H1 (cell line): ENCODE measurements around the gene USP10. TPM values are rescaled to one million over a fixed set of nuclear protein-coding genes. Genes with fewer than 3 reads are reported as not detected.

Experiments used
- CTCF ChIA-PET: fragments of 300-600 bp; sonication (Branson Sonifier 250); formaldehyde crosslinking; loops from one replicate; lab custom pipeline; 2021; ENCODE audit not compliant: partially characterized antibody; lab: Charles Lee
- POLR2A ChIA-PET: fragments of 300-600 bp; sonication (Branson Sonifier 250); formaldehyde crosslinking; loops from one replicate; lab custom pipeline; 2021; ENCODE audit warnings: inconsistent platforms; ENCODE audit not compliant: partially characterized antibody; lab: Charles Lee
- DNase-seq, 2 experiments: peaks; one replicate each; pipeline versions ENCODE4 v3.0.0 to v3.0.0-alpha.2; 2010 to 2022; ENCODE audit warnings: low spot score in 2 of 2, low read depth in 1 of 2, mixed read lengths in 1 of 2
- FAIRE-seq: peaks from 2 replicates; lab custom pipeline; 2011; peaks lifted over from hg19 to GRCh38; lab: Jason Lieb, UNC
- H2AFZ ChIP-seq: 2 replicates; pipeline ENCODE4 v1.8.1; 2012; ENCODE audit warnings: low read length, inconsistent platforms
- H2AK5ac ChIP-seq: 2 replicates; pipeline ENCODE4 v1.6.1; 2013; ENCODE audit warnings: low read depth, low read length
- H2BK120ac ChIP-seq: replicated peaks from 2 replicates; pipeline ENCODE3; 2013; ENCODE audit warnings: low read depth, low read length, inconsistent platforms
- H2BK12ac ChIP-seq: 2 replicates; pipeline ENCODE4 v1.6.1; 2013; ENCODE audit warnings: low read depth, low read length
- H2BK15ac ChIP-seq: 2 replicates; pipeline ENCODE4 v1.6.1; 2013; ENCODE audit warnings: low read length
- H2BK20ac ChIP-seq: 2 replicates; pipeline ENCODE4 v1.6.1; 2013; ENCODE audit warnings: low read length
- H2BK5ac ChIP-seq: 2 replicates; pipeline ENCODE4 v1.6.1; 2013; ENCODE audit warnings: low read depth, low read length
- H3K14ac ChIP-seq: 2 replicates; pipeline ENCODE4 v1.6.1; 2013; ENCODE audit warnings: inconsistent platforms; ENCODE audit not compliant: insufficient read length
- H3K18ac ChIP-seq: 2 replicates; pipeline ENCODE4 v1.6.1; 2013; ENCODE audit warnings: low read length; ENCODE audit errors: extremely low read depth
- H3K23ac ChIP-seq: 2 replicates; pipeline ENCODE4 v1.6.1; 2013; ENCODE audit warnings: inconsistent platforms; ENCODE audit not compliant: insufficient read length
- H3K23me2 ChIP-seq: 2 replicates; pipeline ENCODE4 v1.6.1; 2013; ENCODE audit warnings: low read depth, low read length
- H3K27ac ChIP-seq: 2 replicates; pipeline ENCODE4 v1.6.1; 2011; ENCODE audit warnings: low read depth, low read length, inconsistent platforms
- H3K27me3 ChIP-seq, 4 experiments: replicated peaks in 1 of 4; 1 replicate in 1 of 4; 2 replicates in 3 of 4; pipeline versions ENCODE4 v1.6.1 to v1.8.1; 2011 to 2013; ENCODE audit warnings: low read length in 3 of 4, mild to moderate bottlenecking in 3 of 4, inconsistent platforms in 2 of 4, mixed read lengths in 2 of 4, moderate library complexity in 1 of 4; ENCODE audit not compliant: control insufficient read depth in 3 of 4, insufficient read depth in 3 of 4; ENCODE audit errors: extremely low read depth in 1 of 4
- H3K36me3 ChIP-seq, 4 experiments: 2 replicates each; pipeline versions ENCODE4 v1.6.1 to v1.8.1; 2011 to 2013; ENCODE audit warnings: mild to moderate bottlenecking in 4 of 4, low read length in 3 of 4, moderate library complexity in 2 of 4, control low read depth in 1 of 4, inconsistent platforms in 1 of 4; ENCODE audit not compliant: insufficient read depth in 4 of 4, control insufficient read depth in 2 of 4
- H3K4ac ChIP-seq: replicated peaks from 2 replicates; pipeline ENCODE3; 2013; ENCODE audit warnings: low read length, low read depth, mixed read lengths, inconsistent platforms; ENCODE audit not compliant: insufficient read length
- H3K4me1 ChIP-seq, 4 experiments: replicated peaks in 1 of 4; 1 replicate in 1 of 4; 2 replicates in 3 of 4; pipeline versions ENCODE4 v1.6.1 to v1.8.1; 2011 to 2013; ENCODE audit warnings: low read length in 3 of 4, inconsistent platforms in 2 of 4, mixed read lengths in 1 of 4; ENCODE audit not compliant: insufficient read depth in 4 of 4, control insufficient read depth in 3 of 4
- H3K4me2 ChIP-seq, 2 experiments: 2 replicates each; pipeline versions ENCODE4 v1.6.1 to v1.8.1; 2011 to 2013; ENCODE audit warnings: low read depth in 2 of 2, low read length in 2 of 2, control low read depth in 1 of 2, inconsistent platforms in 1 of 2, mild to moderate bottlenecking in 1 of 2; ENCODE audit not compliant: insufficient read depth in 1 of 2
- H3K4me3 ChIP-seq, 4 experiments: fragments of 200-600, 300-600 bp in 1 of 4; sonication (generic), shearing (Covaris generic), sonication (Bioruptor Twin) in 1 of 4; 2 replicates each; pipeline versions ENCODE4 v1.5.1 to v1.8.1; 2011 to 2016; ENCODE audit warnings: low read length in 4 of 4, low read depth in 3 of 4, control low read depth in 2 of 4, inconsistent platforms in 2 of 4, mild to moderate bottlenecking in 2 of 4, mixed read lengths in 1 of 4, moderate library complexity in 1 of 4; ENCODE audit not compliant: insufficient read depth in 2 of 4; ENCODE audit errors: extremely low read depth in 1 of 4
- H3K56ac ChIP-seq: replicated peaks from 2 replicates; pipeline ENCODE3; 2013; ENCODE audit warnings: low read depth, mild to moderate bottlenecking, mixed read lengths, low read length, inconsistent platforms; ENCODE audit not compliant: insufficient read length
- H3K79me1 ChIP-seq: 2 replicates; pipeline ENCODE4 v1.6.1; 2013; ENCODE audit warnings: low read depth, low read length, control low read depth
- H3K79me2 ChIP-seq, 2 experiments: 2 replicates each; pipeline versions ENCODE4 v1.6.1 to v1.8.1; 2012 to 2013; ENCODE audit warnings: low read length in 2 of 2, mild to moderate bottlenecking in 2 of 2, inconsistent platforms in 1 of 2; ENCODE audit not compliant: insufficient read depth in 2 of 2, control insufficient read depth in 1 of 2
- H3K9ac ChIP-seq, 4 experiments: replicated peaks in 1 of 4; 1 replicate in 1 of 4; 2 replicates in 3 of 4; pipeline versions ENCODE4 v1.6.1 to v1.8.1; 2011 to 2013; ENCODE audit warnings: low read depth in 3 of 4, low read length in 3 of 4, control low read depth in 2 of 4, mild to moderate bottlenecking in 2 of 4, moderate library complexity in 2 of 4, inconsistent platforms in 1 of 4; ENCODE audit errors: extremely low read depth in 1 of 4
- H3K9me3 ChIP-seq, 2 experiments: 2 replicates each; pipeline versions ENCODE4 v1.6.1 to v1.8.1; 2012 to 2013; ENCODE audit warnings: mild to moderate bottlenecking in 2 of 2, moderate library complexity in 2 of 2, control low read depth in 1 of 2, inconsistent platforms in 1 of 2, low read depth in 1 of 2, low read length in 1 of 2, mixed read lengths in 1 of 2; ENCODE audit not compliant: insufficient read depth in 2 of 2
- H4K20me1 ChIP-seq, 2 experiments: replicated peaks in 1 of 2; 2 replicates each; pipeline versions ENCODE3 to v1.8.1; 2011 to 2013; ENCODE audit warnings: inconsistent platforms in 2 of 2, low read length in 2 of 2, mild to moderate bottlenecking in 1 of 2; ENCODE audit not compliant: insufficient read depth in 2 of 2, control insufficient read depth in 1 of 2
- H4K5ac ChIP-seq: 2 replicates; pipeline ENCODE4 v1.6.1; 2013; ENCODE audit warnings: low read length, low read depth, mixed read lengths, inconsistent platforms; ENCODE audit not compliant: insufficient read length
- H4K8ac ChIP-seq: 2 replicates; pipeline ENCODE4 v1.8.0; 2013; ENCODE audit warnings: mild to moderate bottlenecking, moderate library complexity, low read length, inconsistent platforms; ENCODE audit not compliant: insufficient read depth; ENCODE audit errors: extremely low read depth
- H4K91ac ChIP-seq: replicated peaks from 2 replicates; pipeline ENCODE3; 2013; ENCODE audit warnings: low read length, mixed read lengths, inconsistent platforms; ENCODE audit not compliant: insufficient read length
- CEBPB ChIP-seq: IDR thresholded peaks from 2 replicates; pipeline ENCODE4 v1.6.1; 2012; ENCODE audit warnings: low read depth, low read length
- CTBP2 ChIP-seq: IDR thresholded peaks from 2 replicates; pipeline ENCODE4 v1.7.0; 2011; ENCODE audit warnings: borderline replicate concordance, mild to moderate bottlenecking, moderate library complexity, mixed read lengths, low read length; ENCODE audit not compliant: insufficient read depth, insufficient read length
- HDAC2 ChIP-seq, 2 experiments: fragments of 300-600 bp in 1 of 2; sonication (generic) in 1 of 2; IDR thresholded peaks; 2 replicates each; pipeline ENCODE4 v1.6.1; 2011 to 2012; ENCODE audit warnings: low read depth in 2 of 2, low read length in 2 of 2, mild to moderate bottlenecking in 2 of 2, moderate library complexity in 2 of 2, borderline replicate concordance in 1 of 2, inconsistent platforms in 1 of 2
- JUND ChIP-seq: IDR thresholded peaks from 2 replicates; pipeline ENCODE4 v1.6.1; 2011; ENCODE audit warnings: mild to moderate bottlenecking, improper control_type of control experiment, low read length
- RFX5 ChIP-seq: IDR thresholded peaks from 2 replicates; pipeline ENCODE4 v1.6.1; 2011; ENCODE audit warnings: low read depth, low read length, improper control_type of control experiment, borderline replicate concordance
- RNF2 ChIP-seq: fragments of 200-900, 300-1000 bp; sonication (generic); IDR thresholded peaks from 2 replicates; pipeline ENCODE4 v1.7.1; 2016; ENCODE audit warnings: borderline replicate concordance, low read depth, mild to moderate bottlenecking, antibody characterized with exemption, low read length; ENCODE audit not compliant: poor library complexity, severe bottlenecking; ENCODE audit errors: missing control alignments
- SIRT6 ChIP-seq: IDR thresholded peaks from one replicate; pipeline ENCODE4 v1.7.1; 2012; ENCODE audit warnings: low read length, inconsistent platforms
- TAF7 ChIP-seq: optimal IDR thresholded peaks from 2 replicates; pipeline ENCODE3; 2011; ENCODE audit warnings: low read depth, mild to moderate bottlenecking, inconsistent platforms, low read length, moderate library complexity, borderline replicate concordance
- TEAD4 ChIP-seq: IDR thresholded peaks from 2 replicates; pipeline ENCODE4 v1.6.1; 2012; ENCODE audit warnings: low read depth, low read length, inconsistent platforms, mixed read lengths
- WGBS, 2 experiments: shearing (Covaris generic) in 1 of 2; methylation state at CpG; one replicate each; pipeline versions ENCODE4 v1.1.6 to v1.1.7; 2013 to 2015; ENCODE audit warnings: low lambda C conversion rate in 2 of 2, mixed read lengths in 2 of 2, inconsistent platforms in 1 of 2, low coverage in 1 of 2, missing lambda C conversion rate in 1 of 2; ENCODE audit not compliant: insufficient replicate concordance in 2 of 2, insufficient coverage in 1 of 2, insufficient read length in 1 of 2; ENCODE audit errors: extremely low coverage in 1 of 2, missing lambda C conversion rate in 1 of 2; 5-methylcytosine and 5-hydroxymethylcytosine counted together
- polyA plus RNA-seq, 7 experiments: library from polyadenylated mRNA; depleted of rRNA in 3 of 7; stranded (reverse) in 5 of 7; unstranded in 2 of 7; fragments of >200 nt in 5 of 7; fragments of 200-250 nt in 2 of 7; gene quantifications; 1 replicate in 5 of 7; 2 replicates in 1 of 7; 4 replicates in 1 of 7; pipeline versions ENCODE4 v1.2.1 to v1.2.3, GENCODE V29; 2011 to 2013; ENCODE audit warnings: missing spikeins in 2 of 7, mixed read lengths in 2 of 7
- total RNA-seq: library from RNA; stranded (reverse); fragmentation: NEBNext Ultra II Directional; extraction: Animal tissue kit (Norgen Biotek cat#: 25700); gene quantifications from 2 replicates; pipeline ENCODE4 v1.2.1, GENCODE V29; 2021
- TF ChIP-seq, protein P1 (sequence below): IDR thresholded peaks from 2 replicates; pipeline ENCODE4 v1.6.1; 2011; ENCODE audit warnings: low read length, improper control_type of control experiment

The USP10 gene
- total and polyA plus RNA-seq, 2 of the 8 experiments (the other 6 are each of a cell fraction or from before 2014, with no cell fraction given), result 171 to 195 TPM

DNA sequence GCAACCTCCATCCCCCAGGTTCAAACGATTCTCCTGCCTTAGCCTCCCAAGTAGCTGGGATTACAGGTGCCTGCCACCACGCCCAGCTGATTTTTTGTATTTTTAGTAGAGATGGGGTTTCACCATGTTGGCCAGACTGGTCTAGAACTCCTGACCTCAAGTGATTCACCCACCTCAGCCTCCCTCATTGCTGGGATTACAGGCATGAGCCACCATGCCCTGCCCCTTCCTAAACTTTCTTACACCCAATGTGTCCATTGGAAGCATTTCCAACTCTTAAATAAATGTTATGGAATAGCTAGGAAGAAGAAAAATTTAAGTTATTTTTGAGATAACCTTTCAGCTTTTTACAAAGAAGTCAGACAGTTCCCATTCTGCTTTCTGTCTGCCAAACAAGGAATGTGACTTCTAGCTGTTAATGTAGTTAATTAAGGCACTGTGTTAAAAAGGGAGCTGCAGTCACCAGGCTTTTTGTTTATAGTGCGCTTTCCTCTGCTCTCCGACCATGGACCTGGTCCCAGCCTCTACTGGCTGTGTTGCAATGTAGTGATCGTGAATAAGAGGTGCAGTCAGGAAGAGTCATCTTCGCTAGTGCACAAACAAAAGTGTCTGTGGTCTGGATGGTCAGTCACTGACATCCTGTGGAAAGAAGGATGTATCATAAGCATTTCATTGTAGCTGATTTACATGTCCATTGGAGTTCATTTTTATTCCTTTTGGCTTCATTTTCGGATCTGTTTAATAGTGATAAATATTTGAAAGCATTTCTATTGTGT is 39.7 kb downstream of the USP10 start:
- H4K5ac ChIP-seq, result no peak overlapping the region
- no peak for FAIRE-seq
- no peak overlapping the region for H3K4ac ChIP-seq
- peaks cover 7 to 90% of the 10 kb centered on the region in 2 experiments for H3K79me2 ChIP-seq
- no peak overlapping the region for H2AK5ac ChIP-seq
- H3K79me1 ChIP-seq, result peaks cover 9% of the 10 kb centered on the region; the same call in 1 of the 2 replicates
- H4K8ac ChIP-seq, result no peak overlapping the region
- H3K18ac ChIP-seq, result no peak overlapping the region
- H3K4me1 ChIP-seq, result peaks cover 7 to 22% (median 16%) of the 10 kb centered on the region in 4 experiments
- no peak overlapping the region for H2BK15ac ChIP-seq
- DNase-seq, result no peak
- H2BK20ac ChIP-seq, result no peak overlapping the region
- H2BK5ac ChIP-seq, result no peak overlapping the region
- H3K9me3 ChIP-seq, result no peaks in the 10 kb centered on the region
- H3K4me2 ChIP-seq, result no peak overlapping the region
- no peak overlapping the region for H3K23ac ChIP-seq
- no peaks in the 10 kb centered on the region for H3K27me3 ChIP-seq
- no peak overlapping the region for H2AFZ ChIP-seq
- no peak overlapping the region for H3K9ac ChIP-seq
- no peak overlapping the region for H3K56ac ChIP-seq
- no peak overlapping the region for H4K91ac ChIP-seq
- no peak overlapping the region for H2BK120ac ChIP-seq
- POLR2A ChIA-PET, result interaction anchor here (0.7 to 1.9 kb wide), 3 partner anchors 13 to 118 kb away, joined by 3 to 7 read pairs (median 3); no protein-coding TSS in a partner anchor
- no peak overlapping the region for H3K27ac ChIP-seq
- no peak overlapping the region for H2BK12ac ChIP-seq
- H3K36me3 ChIP-seq, result peaks cover 0 to 7% (median 2%) of the 10 kb centered on the region in 4 experiments; a peak in 2 of 8 replicates
- H3K4me3 ChIP-seq, result no peak overlapping the region
- H4K20me1 ChIP-seq, result peaks cover 20 to 37% of the 10 kb centered on the region in 2 experiments
- CTCF ChIA-PET, result interaction anchor here (0.7 to 13.2 kb wide), 35 partner anchors 8 to 653 kb away, joined by 3 to 137 read pairs (median 5); no protein-coding TSS in a partner anchor
- H3K14ac ChIP-seq, result no peak overlapping the region
- WGBS, 2 experiments, result 88% methylated on average over 7 of the region's 7 CpGs; no CpG with 5 or more reads in 1 of the 2 experiments
- H3K23me2 ChIP-seq, result no peaks in the 10 kb centered on the region
- no peak for TF ChIP-seq RNF2
- no peak for TF ChIP-seq CEBPB
- no peak for TF ChIP-seq HDAC2 (IDR thresholded peaks at IDR 0.05; ENCODE audit: borderline replicate concordance in 1 of 2, low read depth in 2 of 2, low read length in 2 of 2)
- no peak for TF ChIP-seq RFX5
- TF ChIP-seq CTBP2, result no peak
- TF ChIP-seq TEAD4, result no peak
- no peak for TF ChIP-seq TAF7
- no peak for TF ChIP-seq SIRT6
- no peak for TF ChIP-seq JUND
- TF ChIP-seq, protein P1, sequence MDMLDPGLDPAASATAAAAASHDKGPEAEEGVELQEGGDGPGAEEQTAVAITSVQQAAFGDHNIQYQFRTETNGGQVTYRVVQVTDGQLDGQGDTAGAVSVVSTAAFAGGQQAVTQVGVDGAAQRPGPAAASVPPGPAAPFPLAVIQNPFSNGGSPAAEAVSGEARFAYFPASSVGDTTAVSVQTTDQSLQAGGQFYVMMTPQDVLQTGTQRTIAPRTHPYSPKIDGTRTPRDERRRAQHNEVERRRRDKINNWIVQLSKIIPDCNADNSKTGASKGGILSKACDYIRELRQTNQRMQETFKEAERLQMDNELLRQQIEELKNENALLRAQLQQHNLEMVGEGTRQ, result no peak
